ENCODE data around the gene NUP50.

The NUP50 gene

DNA sequence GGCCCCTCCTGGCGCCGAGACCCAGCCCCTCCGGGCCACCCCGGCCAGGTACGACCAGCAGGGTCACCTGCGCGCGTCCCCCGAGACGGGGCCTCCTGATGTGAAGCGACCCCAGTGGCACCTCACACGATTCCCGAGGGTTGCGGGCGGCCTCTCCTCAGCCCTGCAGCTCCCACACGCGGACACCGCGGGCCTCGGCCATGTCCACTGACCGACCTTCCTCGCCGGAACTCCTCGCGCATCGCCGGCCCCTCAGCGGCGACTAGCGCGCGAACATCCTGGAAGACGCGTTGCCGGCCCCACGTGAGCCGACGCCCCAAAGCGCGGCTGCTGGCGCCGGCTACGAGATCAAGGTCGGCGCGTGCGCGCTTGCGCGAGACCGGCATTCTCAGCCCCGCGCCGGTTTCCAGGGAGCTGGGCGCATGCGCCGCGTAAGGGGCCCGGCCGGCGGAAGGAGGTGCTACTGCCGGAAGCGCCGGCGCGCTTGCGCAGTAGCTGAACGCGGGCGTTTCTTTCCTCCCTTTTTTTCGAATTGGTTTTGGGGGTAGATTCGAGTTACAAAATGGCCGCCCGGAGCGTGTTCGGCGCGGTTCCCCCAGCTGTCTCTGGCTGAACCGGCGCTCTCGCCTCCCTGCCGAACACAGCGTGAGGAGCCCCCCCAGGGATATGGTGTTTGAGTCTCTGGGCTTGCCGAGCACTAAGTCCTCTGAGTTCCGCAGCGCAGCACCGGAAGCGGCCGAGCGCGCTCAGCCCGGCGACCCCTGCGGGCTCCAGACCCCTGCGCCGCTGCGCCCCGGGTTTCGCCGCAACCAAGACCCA is at the start of gene NUP50:
NUP50 (plus strand) TSS at position 475 of the 819 bp plus-strand sequence. CDS start 4,253 bp downstream, outside the sequence.
- DNase-seq (ENCODE audit: low read depth) = peak; percentile 96

GRCh38 chr22:45120440-45120839 is 43.3 kb upstream of the NUP50 start:
- no peak for DNase-seq (ENCODE audit: low read depth)

- DNase-seq (ENCODE audit: low read depth) = no peak
Observed at GRCh38 chr22:45120931-45121330, 42.8 kb upstream of the NUP50 start.

- DNase-seq (ENCODE audit: low read depth) = no peak
Observed at GRCh38 chr22:45124176-45124847, 39.4 kb upstream of the NUP50 start.

GRCh38 chr22:45125188-45125587 is 38.5 kb upstream of the NUP50 start:
- DNase-seq (ENCODE audit: low read depth) = peak; percentile 12

GRCh38 chr22:45127866-45128265 is 35.9 kb upstream of the NUP50 start:
- DNase-seq (ENCODE audit: low read depth) = no peak

DNA sequence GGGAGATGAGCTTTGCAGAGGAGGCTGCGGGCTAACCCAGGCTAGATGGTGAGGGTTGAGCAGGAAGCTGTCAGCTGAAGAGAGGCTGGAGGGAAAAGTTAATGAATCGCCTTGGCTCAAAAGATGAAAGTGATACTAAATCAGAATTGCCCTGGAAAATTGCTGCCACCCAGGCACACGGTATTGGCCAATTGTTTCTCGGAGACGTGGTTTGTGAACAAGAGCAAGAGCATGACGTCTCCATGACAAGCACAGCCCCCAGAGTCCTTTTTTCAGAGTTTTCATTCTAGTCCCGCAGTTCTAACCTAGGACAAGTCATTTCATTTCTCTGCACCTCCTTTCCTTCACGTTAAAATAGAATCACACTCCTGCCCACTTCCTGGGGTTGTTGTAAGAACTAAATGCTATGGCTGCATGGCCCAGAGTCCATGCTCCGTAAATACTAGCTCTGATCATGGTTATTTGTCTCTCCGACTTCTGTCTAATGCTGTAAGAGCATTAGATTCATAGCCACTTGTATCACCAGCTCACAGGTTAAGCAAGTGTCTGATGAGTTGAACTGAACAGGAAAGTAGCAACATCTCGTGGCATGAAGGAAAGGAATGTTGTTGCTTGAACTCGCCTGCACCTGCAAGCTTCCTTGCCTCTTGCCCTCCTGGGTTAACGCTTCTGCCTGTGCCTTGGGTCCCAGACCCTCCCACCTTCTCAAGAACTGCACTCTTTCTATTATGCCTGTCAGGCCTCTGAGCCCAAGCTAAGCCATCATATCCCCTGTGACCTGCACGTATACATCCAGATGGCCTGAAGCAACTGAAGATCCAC is 33.8 kb upstream of the NUP50 start:
- no peak for DNase-seq (ENCODE audit: low read depth)

GRCh38 chr22:45130891-45131290 is 32.8 kb upstream of the NUP50 start:
- DNase-seq (ENCODE audit: low read depth) = no peak

DNA sequence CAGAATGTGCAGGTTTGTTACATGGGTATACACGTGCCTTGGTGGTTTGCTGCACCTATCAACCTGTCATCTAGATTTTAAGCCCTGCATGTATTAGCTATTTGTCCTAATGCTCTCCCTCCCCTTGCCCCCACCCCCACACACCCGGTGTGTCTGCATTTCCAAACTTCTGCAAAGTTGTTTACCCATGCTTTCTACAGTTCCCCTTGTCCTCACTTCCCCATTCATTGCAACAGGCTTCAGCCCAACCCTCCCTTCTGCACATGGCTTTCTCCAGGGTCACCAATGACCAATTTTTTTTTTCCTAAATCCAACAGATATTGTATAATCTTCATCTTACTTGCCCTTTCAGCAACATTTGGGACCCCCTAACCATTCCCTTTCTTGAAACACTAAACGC is 32.0 kb upstream of the NUP50 start:
- no peak for DNase-seq (ENCODE audit: low read depth)

DNA sequence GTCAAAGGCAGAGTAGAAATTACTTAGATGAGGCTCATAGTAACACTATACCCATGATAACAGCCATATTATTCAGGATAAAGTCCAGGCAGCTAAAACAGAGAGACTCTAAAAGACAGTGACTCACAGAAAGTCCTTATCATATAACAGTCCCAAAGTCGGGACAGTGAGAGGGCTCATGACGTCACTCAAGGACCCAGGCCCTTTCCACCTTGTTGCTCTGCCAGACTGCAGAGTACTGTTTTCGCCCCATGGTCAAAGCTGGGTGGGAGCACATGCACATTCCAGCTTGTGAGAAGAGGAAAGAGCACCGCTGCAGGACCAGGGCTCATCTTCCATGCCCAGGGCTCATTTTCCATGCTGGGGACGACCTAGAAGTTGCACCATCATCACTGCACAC is 29.4 kb upstream of the NUP50 start:
- no peak for DNase-seq (ENCODE audit: low read depth)

GRCh38 chr22:45136594-45136993 is 27.1 kb upstream of the NUP50 start:
- no peak for DNase-seq (ENCODE audit: low read depth)

DNA sequence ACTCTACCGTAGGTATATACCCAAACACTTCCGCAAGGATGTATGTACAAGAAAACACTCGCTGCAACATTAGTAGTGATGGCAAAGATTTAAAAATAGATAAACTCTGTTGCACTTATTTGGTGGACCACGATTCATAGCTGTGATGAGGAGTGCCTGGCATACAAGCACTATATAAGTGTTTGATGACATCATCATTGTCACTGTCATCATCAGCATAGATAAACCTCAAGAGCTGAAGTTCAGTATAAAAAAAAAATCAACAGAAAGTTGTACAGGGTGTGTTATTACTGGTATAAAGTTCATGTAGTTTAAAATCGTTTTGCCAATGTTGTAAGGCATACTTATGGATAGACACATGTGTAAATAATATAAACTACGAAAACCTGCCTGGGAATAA is 24.0 kb upstream of the NUP50 start:
- DNase-seq (ENCODE audit: low read depth) = no peak

GRCh38 chr22:45142376-45142775 is 21.3 kb upstream of the NUP50 start:
- DNase-seq (ENCODE audit: low read depth) = no peak

DNA sequence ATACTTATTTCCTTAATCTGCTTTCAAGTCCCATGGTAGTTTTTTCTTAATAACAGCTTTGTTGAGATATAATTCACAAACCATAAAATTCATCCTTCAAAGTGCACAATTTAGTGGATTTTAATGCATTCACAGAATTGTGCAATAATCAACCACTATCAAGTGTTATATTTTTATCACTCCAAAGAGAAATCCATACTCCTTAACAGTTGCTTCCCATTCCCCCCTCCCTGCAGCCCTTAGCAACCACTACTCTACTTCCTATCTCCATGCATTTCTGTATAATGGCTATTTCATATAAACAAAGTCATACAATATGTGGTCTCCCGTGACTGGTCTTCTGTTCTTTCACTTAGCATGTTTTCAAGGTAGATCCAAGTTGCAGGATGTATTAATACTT is 18.8 kb upstream of the NUP50 start:
- DNase-seq (ENCODE audit: low read depth) = no peak

DNA sequence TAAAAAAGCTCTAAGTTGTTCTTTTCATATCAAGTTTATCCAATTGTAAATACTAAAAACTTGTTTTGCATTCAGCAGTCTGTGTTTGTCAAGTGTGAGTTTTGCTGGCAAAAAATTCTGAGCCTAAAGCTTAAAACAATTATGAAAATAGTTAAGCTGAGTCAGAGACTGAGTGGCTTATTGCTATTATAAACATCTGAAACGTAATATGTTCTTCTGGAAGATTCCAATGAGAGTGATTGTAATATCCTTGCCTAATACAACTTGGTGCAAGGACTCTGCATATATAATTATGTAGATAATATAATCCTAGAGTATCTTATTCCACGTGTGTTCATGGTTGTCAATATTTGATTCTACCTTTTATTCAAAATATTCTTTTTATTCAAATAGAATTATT is 14.1 kb upstream of the NUP50 start:
- DNase-seq (ENCODE audit: low read depth) = no peak

DNA sequence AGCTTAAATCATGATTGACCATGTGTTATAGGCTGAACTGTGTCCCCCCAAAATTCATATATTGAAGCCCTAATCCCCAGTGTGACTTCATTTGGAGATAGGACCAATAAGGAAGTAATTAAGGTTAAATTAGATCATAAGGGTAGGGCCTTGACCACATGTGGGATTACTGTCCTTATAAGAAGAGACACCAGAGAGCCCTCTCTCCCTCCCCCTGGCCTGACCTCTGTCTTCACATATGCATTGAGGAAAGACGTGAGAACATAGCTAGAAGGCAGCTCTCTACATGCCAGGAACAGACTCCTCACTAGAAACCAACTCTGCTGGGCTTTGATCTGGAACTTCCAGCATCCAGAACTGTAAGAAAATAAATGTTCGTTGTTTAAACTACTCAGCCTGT is 13.6 kb upstream of the NUP50 start:
- DNase-seq (ENCODE audit: low read depth) = no peak

DNA sequence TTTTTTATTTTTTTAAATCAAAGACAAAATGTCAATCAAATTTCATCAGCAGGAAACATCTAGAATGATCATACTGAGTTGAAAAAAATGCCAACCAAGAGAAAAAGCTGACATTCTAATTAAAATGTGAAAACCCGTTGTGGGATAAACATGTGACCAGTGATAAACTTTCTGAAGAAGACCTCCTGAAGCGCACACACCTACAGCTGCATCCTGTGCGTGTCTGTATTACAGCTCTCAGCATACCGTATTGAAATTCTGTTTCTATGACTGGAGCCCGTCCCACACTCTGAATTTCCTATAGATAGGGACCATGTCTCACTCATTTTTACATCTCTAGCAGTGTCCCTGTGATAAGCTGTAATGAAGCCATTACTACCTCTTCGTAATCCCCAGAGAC is 12.2 kb upstream of the NUP50 start:
- no peak for DNase-seq (ENCODE audit: low read depth)

GRCh38 chr22:45154383-45154782 is 9.3 kb upstream of the NUP50 start:
- no peak for DNase-seq (ENCODE audit: low read depth)

GRCh38 chr22:45155050-45155840 is 8.5 kb upstream of the NUP50 start:
- DNase-seq (ENCODE audit: low read depth) = no peak

DNA sequence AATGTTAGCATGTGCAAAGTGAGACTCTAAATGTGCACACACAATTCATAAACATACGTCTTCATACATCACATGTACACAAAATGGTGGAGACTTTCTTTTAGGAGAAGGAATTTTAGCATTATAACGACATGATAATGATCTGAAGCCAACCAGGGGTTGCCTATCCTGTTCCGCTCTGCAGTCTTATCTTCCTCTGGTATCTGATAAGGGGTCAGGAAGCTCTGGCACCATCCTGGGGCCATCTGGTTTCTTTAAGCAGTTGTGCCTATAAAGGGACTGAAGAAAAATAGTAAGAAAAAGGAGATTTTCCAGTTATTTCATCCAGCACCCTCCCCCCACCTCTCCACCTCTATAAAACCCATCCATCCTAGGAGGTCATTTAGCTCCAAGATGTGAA is 5.8 kb upstream of the NUP50 start:
- DNase-seq (ENCODE audit: low read depth) = no peak

GRCh38 chr22:45159652-45160462 is 3.9 kb upstream of the NUP50 start:
- no peak for DNase-seq (ENCODE audit: low read depth)
